ENCODE data around the gene MAN2C1.
A peak's percentile ranks its signal among the peaks of the same experiment; 100 is the strongest.
"Not testable (repeated sequence)": the region's sequence is repeated elsewhere in the genome, so short reads cannot be mapped to it uniquely, and the experiment has no call there.

MAN2C1 gene

DNA sequence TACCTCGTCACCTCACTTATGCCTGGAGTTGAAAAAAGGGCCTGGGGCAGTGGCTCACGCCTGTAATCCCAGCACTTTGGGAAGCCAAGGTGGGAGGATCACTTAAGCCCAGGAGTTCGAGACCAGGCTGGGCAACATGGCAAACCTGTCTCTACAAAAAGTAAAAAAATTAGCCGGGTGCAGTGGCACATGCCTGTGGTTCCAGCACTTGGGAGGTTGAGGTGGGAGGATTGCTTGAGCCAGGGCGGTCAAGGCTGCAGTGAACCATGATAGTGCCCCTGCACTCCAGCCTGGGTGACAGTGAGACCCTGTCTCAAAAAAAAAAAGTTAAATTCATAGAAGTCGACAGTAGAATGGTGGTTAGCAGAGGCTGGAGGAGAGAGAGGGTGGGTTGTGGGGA, 26.2 kb downstream of the MAN2C1 start:
- DNase-seq: no peak

DNA sequence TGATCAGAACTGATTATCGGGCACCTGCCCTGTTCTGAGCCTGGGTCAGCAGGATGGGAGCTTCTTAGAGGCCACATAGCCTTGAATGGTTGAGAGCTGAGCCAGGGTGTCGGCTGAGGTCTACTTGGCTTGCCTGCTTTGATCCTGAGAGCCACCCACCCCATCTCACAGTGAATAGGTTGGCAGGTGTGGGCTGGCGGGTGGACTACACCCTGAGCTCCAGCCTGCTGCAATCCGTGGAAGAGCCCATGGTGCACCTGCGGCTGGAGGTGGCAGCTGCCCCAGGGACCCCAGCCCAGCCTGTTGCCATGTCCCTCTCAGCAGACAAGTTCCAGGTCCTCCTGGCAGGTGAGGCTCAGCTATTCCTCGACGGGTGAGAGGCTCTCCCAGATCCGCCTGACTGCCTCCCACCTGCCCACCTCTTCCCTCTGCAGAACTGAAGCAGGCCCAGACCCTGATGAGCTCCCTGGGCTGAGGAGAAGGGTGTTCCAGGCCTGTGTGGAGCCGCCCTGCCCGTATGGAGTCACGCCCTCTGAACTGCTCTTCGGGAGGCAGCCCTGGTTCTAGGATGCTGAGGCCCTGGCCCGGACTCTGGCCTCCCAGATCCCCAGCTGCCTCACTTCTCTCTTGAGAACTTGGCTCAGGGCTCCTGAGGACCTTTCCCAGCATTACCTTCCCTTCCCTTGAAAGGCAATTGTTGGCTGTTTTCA, 28.7 kb downstream of the MAN2C1 start:
- no peak for DNase-seq

- DNase-seq: no peak
Observed at GRCh38 chr15:75338661-75339240, 29.7 kb downstream of the MAN2C1 start.

DNA sequence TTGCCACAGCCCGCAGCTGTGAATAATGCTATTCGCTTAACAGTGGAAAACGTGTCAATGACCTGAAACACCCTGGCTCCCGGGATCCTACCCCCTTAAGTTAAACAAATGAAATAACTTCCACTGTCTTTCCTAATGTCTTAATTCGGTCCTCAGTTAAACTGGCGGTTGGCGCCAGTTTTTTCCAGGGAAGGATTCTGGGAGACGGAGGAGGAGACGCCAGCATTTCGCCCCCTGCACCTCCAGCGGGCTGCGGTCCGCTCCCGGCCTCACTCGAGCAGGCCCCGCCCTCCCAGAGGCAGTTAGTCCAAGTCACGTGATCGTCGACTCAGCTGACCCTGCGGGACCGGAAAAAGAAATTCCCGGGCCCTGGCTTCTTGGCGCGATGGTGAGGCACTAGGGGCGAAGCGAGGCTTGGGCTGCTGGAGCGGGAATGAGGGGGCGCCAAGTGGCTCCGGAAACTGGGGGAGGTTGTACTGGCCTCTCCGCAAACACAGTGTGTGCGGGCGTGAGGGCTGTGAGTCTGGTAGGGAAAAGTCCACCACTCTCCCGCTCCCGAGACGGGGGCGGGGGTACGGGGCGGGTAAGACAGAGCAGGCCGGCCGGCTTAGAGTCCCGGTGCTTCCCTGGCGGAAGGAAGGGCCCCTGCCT, 32.6 kb downstream of the MAN2C1 start, which contains the start of gene COMMD4:
COMMD4 (plus strand) TSS at position 359 of the 651 bp plus-strand sequence; CDS start at position 386, 27 bp downstream.
- DNase-seq: peak; percentile 75

DNA sequence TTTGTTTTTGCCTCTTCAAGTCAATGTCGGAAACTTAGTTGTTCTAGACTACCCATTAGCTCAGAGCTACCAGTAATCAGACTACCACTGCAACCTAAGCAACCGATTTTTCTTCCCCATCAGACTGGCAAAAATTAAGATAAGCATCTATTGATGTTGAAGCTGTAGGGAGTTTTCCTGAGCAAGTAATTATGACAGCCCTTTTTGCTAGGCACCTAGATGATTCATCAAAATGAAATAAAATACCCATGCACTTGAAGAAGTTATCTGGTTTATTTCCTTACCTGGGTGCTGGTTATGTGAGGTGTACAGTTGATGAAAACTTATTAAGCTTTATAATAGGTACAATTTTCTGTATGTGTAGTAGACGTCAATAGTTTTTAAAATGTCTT, 33.1 kb downstream of the MAN2C1 start:
- no peak for DNase-seq

DNA sequence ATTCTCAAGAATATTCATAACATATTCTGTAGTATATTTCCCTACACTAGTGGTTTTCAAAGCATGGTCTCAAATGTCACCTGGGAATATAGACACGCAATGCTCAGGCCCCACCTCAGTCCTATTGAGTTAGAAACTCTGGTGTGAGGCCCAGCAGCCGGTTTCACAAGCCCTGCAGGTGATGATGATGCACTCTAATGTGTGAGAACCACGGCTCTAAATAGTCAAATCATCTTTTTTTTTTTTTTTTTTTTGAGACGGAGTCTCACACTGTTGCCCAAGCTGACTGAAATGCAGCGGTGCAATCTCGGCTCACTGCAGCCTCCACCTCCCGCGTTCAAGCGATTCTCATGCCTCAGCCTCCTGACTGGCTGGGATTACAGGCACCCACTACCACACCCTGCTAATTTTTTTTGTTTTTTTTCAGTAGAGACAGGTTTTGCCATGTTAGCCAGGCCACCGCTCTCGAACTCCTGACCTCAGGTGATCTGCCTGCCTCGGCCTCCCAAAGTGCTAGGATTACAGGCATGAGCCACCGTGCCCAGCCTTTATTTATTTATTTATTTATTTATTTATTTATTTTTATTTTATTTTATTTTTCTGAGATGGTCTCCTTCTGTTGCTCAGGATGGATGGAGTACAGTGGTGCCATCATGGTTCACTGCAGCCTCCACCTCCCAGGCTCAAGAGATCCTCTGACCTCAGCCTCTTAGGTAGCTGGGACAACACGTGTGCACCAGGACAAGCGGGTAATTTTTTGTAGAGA, 34.6 kb downstream of the MAN2C1 start:
- DNase-seq: not testable (repeated sequence)

DNA sequence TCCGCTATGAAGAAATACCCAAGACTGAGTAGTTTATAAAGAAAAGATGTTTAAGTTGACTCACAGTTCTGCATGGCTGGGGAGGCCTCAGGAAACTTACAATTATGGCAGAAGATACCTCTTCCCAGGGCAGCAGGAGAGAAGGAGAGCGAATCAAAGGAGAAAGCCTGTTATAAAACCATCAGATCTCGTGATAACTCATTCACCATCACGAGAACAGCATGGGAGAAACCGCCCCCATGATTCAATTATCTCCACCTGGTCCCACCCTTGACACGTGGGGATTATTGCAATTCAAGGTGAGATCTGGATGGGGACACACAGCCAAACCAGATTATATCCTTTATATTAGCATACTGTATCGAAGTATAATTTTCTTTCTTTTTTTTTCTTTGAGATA, 36.3 kb downstream of the MAN2C1 start:
- DNase-seq: not testable (repeated sequence)

DNA sequence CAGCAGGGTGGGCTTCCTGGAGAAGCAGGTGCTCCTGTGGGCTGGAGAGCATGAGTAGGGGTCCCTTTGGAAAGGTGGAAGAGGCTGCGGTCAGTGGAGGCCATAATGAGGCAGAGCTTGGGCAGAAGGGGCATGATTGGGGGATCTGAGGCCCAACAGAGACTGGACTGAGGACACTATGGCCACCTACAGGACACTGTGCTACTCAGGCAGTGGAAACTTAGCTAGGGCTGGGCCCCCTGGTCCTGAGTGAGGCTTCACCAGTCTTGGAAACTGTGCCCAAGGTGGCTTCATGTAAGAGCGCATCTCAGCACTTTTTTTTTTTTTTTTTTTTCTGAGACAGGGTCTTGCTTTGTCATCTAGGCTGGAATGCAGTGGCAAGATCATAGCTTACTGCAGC, 38.8 kb downstream of the MAN2C1 start:
- DNase-seq: no peak

GRCh38 chr15:75328493-75329314, 39.7 kb downstream of the MAN2C1 start:
- DNase-seq: no peak

DNA sequence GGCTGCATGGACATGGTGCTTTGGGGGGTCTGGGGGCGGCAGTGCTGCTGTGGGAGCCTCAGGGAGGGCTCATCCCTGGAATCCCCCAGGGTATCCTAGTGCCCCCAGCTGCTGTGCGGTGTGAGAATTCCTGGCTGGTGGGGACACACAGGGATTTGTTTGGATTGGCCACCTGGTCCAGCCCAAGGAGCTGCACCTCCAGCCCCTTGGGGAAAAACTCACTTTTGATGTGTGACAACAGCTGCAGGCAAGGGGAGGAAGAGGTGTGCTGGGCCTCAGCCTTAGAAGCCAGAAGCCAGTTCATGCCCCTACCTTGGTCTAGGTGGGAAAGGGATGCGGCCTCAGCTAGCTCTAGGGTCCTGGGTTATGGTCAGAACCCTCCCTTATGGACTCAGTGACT, 40.9 kb downstream of the MAN2C1 start:
- DNase-seq: no peak

DNA sequence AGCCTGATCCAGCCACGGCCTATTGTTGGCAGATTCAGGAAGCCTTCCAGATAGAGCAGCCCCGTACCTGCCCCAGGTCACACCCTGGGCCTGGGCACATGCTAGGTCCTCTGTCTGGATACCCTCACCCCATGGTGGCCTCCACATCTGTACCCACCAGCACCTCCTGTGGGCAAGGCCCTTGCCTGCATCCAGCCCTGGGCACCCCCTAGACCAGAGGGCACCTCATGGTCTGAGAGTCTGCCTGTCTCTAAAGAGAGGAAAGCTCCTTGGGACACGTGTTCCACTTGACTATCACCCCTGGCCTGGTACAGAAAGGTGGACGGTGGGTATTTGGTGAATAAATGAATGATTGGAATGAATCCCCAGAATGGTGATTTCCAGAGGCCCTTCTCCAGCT, 41.4 kb downstream of the MAN2C1 start:
- DNase-seq: no peak

GRCh38 chr15:75325922-75326321, 42.5 kb downstream of the MAN2C1 start:
- no peak for DNase-seq

DNA sequence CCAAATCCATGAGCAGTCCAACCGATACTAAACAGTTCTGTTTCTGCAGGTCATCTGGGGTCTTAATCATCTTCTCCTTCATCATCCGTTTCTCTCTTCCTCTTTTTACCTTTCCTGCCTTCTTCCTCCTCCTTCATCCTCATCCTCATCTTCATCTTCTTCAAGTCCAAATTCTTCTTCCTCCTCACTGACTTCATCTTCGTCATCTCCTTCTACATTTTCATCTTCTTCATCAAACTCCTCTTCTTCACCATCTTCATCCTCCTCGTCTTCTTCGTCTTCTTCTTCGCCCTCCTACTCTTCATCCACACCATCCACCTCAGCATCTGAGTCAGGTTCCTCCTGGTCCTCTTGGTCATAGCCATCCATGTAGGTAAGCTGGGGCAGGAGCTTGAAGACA, 46.7 kb downstream of the MAN2C1 start:
- no peak for DNase-seq

- not testable (repeated sequence) for DNase-seq
Observed at GRCh38 chr15:75319231-75319897, 49.0 kb downstream of the MAN2C1 start.

DNA sequence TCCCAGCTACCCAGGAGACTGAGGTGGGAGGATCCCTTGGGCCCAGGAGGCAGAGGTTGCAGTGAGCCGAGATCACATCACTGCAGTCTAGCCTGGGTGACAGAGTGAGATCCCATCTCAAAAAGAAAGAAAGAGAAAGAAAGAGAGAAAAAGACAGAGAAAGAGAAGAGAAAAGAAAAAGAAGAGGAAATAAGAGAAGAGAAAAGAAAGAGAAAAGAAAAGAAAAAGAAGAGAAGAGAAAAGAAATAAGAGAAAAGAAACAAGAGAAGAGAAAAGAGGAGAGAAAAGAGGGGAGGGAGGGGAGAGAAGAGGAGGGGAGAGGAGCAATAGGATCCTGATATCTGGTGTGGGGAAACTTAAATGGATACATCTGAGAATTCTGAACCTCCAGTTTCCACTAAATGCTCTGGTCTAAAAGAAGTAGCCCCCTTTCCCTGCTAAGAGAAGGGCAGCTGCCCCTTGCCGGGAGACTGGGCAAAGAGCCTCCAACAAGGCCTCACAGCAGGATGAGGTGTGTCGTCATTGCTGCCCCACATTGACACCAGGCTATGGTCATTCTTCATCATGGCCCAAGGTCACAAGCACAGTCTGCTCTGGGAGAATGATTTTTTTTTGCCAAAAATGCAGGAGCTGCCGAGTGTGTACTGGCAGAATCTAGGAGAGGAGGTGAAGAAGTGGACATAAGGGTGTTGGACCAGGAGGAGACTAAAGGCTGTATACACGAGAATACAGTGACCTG, 53.7 kb downstream of the MAN2C1 start:
- no peak for DNase-seq

DNA sequence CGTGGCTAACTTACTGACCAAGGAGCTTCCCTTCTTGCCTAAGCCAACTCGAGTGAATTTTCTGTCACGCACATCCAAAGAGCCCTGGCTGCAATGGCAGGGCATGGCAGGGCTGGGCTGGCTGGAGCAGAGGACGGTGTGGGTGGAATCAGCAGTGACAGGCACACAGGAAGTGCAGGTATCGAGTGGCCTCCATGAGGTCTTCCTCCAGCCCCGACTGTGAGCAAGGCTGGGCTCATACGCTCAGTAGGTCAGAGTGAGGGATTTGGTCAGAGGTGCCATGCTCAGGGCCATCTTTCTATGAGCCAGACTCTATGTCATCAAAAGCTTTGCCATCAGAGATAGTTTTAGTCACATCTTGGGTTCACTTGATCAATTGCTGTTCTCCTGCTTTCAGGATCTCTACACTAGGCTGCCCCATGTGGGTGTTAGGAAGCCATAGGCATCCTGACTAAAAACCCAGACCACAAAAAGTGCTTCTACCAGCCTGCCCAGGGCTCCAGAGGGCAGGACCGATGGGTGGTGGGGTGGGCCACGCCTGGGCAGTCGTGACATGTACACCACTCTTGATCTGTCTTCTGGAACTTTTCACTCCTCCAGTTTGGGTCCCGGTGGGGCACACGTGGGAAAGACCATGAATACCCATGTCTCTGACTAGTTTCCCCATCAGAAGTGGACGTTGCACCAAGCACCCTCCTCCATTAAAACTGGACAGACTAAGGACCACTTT, 55.1 kb downstream of the MAN2C1 start:
- no peak for DNase-seq

DNA sequence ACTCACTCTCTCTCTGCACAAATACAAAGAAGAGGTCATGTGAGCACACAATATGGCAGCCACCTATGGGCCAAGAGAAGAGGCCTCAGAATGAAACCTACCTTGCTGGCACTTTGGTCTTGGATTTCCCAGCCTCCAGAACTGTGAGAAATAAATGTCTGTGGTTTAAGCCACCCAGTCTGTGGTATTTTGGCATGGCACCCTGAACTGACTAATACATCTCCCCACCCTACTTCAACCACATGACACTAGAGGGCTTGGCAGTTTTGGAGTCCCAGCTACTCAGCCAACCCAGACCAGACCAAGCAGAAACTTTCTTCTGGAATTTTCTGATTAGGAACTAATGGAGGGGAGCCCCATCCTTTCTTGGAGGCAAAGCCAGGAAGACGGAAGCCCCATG, 55.9 kb downstream of the MAN2C1 start:
- DNase-seq: not testable (repeated sequence)

GRCh38 chr15:75309711-75310110, 58.7 kb downstream of the MAN2C1 start:
- DNase-seq: no peak

GRCh38 chr15:75307778-75308390, 60.5 kb downstream of the MAN2C1 start:
- DNase-seq: no peak

DNA sequence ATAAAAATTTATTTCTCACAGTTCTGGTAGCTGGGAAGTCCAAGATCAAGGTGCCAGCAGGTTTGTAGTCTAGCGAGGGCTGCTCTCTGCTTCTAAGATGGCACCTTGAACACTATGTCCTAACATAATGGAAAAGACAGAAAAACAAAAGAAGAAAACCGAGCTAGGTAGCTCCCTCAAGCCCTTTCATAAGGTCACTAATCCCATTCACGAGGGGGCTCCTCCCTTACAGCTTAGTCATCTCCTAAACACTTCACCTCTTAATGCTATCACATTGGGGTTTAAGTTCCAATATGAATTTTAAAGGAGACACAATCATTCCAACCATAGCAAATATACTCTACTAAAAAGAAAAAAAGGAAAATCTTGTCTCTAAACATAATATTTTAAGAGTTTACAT, 62.2 kb downstream of the MAN2C1 start:
- no peak for DNase-seq

All from CD4-positive, alpha-beta T cell treated with Interleukin-10 for 1 hour (primary cell).